ENCODE data around the gene PFDN6.

- no peak for TF ChIP-seq CTCF (IDR thresholded peaks at IDR 0.05; ENCODE audit: low read length)
- no peak for TF ChIP-seq EZH2 (optimal IDR thresholded peaks at IDR 0.05; ENCODE audit: low read depth, low read length)
- TF ChIP-seq EZH2phosphoT487 (IDR thresholded peaks at IDR 0.05; ENCODE audit: low read length) = no peak
Measured at GRCh38 chr6:33288141-33288920, 1.1 kb upstream of the PFDN6 start.

Measured in MM.1S (cell line).